GM19099 (cell line): ENCODE results near the gene PATJ.

Experiments used
- POLR2A ChIP-seq: IDR thresholded peaks from 3 replicates; pipeline ENCODE4 v1.6.1; 2011; ENCODE audit warnings: low read depth; ENCODE audit not compliant: insufficient read length; ENCODE audit errors: extremely low read depth

PATJ gene

DNA sequence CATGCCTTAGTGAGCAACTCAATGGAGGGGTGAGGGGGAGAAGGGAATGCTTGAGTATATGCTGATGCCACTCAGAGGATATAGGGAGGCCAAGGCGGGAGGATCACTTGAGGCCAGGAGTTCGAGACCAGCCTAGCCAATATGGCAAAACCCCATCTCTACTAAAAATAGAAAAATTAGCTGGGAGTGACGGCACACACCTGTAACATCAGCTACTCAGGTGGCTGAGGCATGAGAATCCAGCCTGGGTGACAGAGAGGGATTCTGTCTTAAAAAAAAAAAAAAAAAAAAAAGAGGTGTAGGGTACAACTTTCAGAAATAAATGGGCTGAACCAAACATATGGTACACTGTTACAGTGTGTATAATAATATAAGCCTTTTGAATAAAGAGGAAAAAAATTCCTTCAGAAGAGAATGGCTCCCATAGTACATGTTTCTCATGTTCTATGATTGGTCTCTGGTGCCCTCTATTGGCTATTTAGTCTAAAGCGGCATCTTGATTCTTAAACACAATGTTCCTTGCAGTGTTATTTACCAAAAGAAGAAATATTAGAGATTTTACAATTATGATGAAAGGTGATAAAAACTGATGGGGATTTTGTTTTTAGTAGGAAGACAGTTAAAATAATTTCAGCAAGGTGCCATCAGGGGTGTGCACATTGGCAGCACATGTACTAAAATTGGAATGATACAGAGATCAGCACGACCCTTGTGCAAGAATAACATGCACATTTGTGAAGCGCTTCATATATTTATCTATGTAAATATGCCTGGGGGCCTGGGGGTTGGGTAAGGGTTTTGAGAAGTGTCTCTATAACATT, 109.8 kb downstream of the PATJ start:
- TF ChIP-seq POLR2A = no peak

DNA sequence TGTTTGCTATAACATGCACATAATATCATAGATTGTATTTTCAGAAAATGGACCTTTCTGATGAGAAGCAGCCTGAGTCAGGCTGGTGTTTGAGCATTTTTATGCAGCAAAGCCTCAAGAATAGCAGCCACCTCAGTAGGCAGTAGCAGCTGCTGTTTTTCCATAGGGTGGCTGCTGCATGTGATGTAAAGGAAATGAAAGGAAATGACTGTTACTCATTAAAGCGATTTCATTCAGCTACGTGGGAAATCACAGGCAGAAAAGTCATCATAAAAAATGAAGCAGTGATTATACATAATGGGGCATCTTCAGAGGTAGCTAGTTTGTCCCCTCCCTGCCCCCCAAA, 110.4 kb downstream of the PATJ start:
- no peak for TF ChIP-seq POLR2A

DNA sequence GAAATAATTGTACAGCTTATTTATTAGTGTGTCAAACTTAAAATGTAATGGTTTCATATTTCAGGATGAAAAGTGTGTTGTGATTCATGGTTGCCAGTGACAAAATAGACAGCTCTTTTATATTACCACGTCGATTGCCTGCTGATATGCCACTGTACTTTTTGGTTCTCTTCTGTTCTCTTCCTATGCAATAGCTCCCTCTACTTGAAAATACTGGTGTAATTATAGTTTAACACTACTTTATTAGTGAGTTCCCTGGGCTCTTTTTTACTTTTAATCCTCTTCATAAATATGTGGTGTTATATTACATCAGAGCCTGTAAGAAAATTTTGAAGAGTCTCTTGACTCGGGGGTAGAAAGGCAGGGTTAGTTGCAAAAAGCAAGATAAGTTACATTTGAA, 111.3 kb downstream of the PATJ start:
- no peak for TF ChIP-seq POLR2A

DNA sequence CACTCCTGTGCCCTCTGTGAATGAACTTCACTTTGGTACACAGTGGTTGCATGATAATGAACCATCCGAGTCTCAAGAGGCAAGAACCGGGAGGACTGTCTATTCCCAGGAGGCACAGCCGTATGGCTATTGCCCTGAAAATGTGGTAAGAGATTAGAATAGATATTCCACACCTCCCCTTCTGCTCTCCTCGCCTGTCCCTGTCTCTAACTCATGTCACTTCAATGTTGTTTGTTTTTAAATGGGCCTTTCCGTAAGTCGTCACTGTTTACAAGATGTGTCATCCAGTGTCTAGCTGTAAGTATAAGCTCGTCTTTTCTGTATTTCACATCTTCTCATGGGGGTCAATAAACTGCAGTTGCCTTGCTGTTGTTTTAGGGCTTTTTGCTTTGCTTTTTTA, 122.2 kb downstream of the PATJ start:
- no peak for TF ChIP-seq POLR2A

DNA sequence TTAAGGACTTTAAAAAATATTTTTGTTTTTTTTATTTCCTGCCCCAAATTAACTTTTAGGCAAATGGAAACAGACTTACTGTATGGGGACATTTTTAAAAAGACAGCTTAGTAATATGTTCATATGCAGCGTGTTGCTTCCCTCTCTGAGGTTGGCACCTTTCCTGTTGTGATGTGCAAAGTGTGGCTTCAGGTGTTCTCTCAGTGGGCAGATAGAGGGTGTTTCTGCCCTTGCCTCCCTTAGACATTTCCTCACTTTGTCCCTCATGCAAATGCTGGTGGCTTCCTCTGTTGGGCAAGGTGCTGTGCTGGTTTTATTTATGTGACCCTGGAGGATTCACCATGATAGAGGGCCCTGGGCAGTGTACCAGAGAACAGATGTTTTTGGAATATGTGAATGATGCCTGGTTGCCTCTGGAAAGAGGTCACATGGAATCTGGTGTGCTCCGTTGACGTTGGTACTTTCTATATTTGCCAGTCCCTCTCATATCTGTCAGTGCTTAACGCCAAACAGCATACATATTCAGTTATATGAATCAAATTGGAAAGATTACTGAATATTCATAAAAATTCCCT, 123.5 kb downstream of the PATJ start:
- no peak for TF ChIP-seq POLR2A

DNA sequence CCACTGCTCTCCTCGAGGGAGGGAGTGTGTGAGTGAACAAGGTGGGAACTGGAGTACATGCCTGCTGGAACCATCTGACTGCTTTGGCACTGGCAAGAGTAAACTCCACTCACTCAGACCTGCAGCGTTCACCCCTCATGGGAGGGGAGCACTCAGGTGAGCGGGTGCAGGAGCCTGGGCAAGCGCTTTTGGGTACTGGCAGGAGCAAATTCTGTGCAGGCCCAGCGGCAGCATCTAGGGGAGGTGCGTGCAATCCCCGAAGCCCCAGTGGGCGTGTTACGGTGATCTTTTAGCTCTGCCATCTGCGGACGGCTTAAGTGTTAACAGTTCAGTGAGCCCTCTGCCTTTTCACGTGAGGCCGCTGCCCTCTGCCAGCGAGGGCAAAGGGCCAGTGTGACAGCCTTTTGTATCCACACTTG, 127.4 kb downstream of the PATJ start:
- no peak for TF ChIP-seq POLR2A

DNA sequence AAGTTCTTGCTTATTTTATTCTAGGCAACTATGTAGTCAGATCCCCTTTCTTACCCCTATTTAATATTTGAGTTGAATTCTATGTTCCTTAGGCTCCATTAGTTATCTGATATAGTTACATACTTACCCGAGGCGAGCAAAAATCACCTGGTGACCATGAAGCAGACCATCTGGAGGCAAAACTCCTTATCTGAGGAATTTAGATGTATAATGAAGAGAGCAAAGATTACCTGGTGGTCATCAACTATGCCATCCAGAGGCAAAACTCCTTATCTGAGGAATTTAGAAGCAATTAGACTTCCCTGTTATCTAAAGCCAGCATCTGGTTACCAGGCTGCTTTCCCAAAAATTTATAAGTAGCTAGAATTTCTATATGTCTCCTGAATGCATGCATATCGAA, 129.9 kb downstream of the PATJ start:
- TF ChIP-seq POLR2A = no peak

DNA sequence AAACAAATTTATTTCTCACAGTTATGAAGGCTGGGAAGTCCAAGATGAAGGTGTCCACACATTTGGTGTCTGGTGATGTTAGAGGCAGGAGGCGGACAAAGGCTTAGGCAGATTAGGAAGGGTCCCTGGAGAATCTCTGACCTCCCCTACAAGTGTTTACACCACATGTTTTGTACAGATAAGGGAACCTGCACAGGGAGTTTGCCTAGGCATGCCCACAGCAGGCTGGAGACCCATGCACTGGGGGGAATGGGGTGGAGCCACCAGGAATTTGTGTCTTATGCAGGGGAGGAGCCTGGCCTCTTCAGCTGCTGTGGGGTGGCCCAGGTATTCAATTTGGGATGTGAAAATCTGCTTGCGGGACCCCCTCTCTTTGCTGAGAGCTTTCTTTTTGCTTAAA, 131.3 kb downstream of the PATJ start:
- no peak for TF ChIP-seq POLR2A

DNA sequence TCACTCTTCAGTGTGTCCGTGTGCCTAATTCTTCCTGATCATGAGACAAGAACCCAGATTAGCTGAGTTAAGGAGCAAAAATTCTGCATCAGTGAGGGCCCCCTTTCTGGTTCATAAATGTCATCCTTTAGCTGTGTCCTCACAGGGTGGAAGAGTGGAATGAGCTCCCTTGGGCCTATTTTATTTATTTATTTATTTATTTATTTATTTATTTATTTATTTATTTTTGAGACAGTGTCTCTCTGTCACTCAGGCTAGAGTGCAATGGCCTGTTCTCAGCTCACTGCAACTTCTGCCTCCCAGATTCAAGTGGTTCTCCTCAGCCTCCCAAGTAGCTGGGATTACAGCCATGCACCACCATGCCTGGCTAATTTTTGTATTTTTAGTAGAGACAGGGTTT, 131.7 kb downstream of the PATJ start:
- no peak for TF ChIP-seq POLR2A

DNA sequence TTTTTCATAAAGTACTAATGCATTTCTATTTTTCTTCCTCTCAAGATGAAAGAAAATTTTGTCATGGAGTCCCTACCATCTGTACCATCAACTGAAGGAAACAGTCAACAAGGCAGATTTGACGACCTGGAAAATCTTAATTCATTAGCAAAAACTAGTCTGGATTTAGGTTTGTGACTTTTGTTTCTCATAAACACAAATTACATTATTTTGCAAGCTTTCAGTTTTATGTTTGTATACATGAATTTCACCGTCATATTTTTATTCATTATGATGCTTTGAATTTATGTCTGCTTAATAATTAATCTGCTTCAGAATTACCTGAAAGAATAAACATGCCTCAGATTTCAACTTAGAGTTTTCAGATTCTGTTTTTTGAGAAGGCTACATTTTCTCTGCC, 132.9 kb downstream of the PATJ start:
- no peak for TF ChIP-seq POLR2A

DNA sequence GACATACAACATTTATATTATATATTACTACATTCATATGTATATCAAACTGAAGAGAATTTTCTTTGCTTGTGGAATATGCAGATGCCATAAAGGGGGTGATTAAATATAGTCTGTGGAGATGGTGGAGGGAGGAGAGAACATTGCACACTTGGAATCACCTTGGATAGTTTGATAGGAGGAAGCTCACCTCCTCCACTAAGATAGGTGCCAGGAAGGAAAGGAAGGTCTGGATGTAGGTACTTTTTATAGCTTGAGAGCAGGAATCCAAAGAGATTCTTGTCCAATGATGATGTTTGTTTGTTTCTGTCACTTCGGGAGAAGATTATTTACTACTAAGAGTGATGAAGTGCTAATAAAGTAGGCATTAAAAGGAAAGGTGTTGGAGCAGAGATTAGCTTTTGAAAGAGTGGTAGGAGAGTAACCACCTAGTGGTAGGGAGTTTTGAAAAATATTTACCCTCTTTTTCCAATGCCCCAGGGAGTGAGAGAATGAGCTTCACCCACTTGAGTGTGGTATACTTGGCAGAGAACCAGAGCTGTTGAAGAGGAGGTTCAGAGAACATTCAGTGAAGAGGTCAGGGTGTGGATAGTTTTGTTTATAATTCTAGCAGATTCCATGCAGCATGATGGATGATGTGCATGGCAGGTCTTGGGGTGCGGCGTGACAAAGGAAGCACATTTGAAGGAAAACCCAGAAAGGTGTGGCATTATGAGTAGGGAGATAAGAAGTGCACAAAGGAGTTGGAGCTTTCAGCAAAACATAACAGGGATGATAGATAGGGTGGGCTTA, 145.0 kb downstream of the PATJ start:
- TF ChIP-seq POLR2A = no peak

DNA sequence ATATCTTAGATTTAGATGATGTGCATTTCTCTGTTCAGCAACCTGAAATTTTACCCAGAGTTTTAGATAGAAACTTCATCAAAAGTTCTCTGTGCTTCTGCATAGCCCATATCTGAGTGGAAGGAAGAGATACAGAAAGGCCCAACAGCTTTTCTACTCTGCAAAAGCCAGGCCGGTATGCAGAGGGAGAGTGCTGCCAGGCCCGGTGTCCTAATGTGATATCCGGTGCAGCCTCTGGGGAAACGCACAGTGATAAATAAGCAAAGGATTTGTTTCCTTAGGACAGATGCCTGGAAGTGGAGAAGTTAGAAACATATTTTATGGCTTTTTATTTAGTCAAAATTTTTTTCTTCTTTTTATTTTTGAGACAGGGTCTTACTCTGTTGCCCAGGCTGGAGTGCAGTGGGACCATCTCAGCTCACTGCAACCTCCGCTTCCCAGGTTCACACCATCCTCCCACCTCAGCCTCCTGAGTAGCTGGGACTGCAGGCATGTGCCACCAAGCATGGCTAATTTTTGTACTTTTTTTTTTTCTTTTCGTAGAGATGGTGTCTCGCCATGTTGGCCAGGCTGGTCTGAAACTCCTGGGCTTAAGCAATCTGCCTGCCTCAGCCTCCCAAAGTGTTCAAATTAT, 145.8 kb downstream of the PATJ start:
- TF ChIP-seq POLR2A = no peak

DNA sequence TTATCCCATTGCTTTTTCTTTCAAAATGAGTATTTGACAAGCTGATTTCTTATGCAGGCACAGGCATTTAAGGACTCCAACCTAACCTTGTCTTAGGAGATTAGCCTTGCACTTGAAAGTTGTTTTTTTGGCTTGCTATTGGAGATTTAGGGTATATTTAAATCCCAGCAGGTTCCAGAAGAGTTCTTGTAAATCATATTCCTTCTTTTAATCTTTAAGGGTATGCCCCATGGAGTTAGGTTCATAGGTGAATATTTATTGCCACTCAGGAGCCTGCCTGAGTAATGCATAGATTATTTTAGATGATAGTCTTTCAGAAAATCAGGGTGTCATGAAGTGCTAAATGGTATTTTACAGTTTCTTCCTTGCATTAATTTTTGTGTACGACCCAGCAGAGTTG, 146.5 kb downstream of the PATJ start:
- no peak for TF ChIP-seq POLR2A

DNA sequence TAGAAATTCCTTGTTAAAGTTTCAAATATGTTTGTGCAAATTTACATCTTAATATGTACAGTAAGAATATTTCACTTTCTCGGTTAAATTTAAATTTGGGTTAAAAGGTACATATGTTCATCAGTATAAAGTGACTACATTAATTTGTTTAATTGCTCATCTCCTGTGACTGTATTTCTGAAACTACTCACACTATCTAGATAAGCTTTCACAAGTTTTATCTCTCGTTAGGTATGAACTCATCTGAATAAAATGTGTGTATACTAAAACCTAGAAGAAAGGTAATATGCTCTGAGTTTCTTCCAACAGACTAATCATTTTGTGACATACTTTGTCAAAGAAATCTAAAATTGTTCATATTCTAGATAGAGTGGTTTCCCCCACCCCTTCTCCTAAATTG, 150.7 kb downstream of the PATJ start:
- TF ChIP-seq POLR2A = no peak

DNA sequence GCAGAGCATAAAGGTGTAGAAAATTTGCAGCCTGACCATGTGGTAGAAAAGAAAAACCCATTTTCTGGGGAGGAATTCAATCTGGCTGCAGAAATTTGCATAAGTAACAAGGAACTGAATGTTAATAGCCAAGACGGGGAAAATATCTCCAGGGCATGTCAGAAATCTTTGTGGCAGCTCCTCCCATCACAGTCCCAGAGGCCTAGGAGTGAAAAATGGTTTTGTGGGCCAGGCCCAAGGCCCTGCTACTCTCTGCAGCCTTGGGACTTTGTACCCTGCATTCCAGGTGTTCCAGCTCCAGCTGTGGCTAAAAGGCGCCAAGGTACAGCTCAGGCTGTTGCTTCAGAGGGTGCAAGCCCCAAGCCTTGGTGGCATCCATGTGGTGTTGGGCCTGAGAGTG, 152.9 kb downstream of the PATJ start:
- TF ChIP-seq POLR2A = no peak
